Activated naive CD4-positive, alpha-beta T cell treated with anti-CD3 and anti-CD28 coated beads, Interleukin-2, amount 10 ng/mL, durations not matched to agents 5 hours and 36 hours (primary cell): ENCODE results near the gene FOXF1. TPM values are rescaled to one million over a fixed set of nuclear protein-coding genes. Genes with fewer than 3 reads are reported as not detected.

Source experiments
- total RNA-seq, 2 experiments: library from RNA; stranded (reverse); gene quantifications; one replicate each; pipeline ENCODE4 v1.2.3, GENCODE V29; 2021

Gene FOXF1
- total RNA-seq, result not detected

GRCh38 chr16:86510465-86511261 is at the start of gene FOXF1:
Gene FOXF1, plus strand, starts transcription at chr16:86510527. Its CDS starts 43 bp downstream, at chr16:86510570.

GRCh38 chr16:86554917-86555703 is 44.8 kb downstream of the FOXF1 start, which contains the start of gene MTHFSD:
Gene MTHFSD, minus strand, starts transcription at chr16:86555235. Its CDS starts 51 bp downstream, at chr16:86555184.

Other genes with a start within 250 kb of the FOXF1 start
- gene MTHFSD, start 44.7 kb downstream of the FOXF1 start, total RNA-seq, result 10 to 100 TPM; 25.6 to 29.7 TPM
- not detected for gene FOXC2, start 56.3 kb downstream of the FOXF1 start, total RNA-seq
- not detected for gene FOXL1, start 68.0 kb downstream of the FOXF1 start, total RNA-seq